Lung (tissue), 12 donors: ENCODE measurements around the gene CDC42BPG. TPM values are rescaled to one million over a fixed set of nuclear protein-coding genes. Genes with fewer than 3 reads are reported as not detected.
A peak's percentile ranks its signal among the peaks of the same experiment; 100 is the strongest.

Experiments used
- ATAC-seq: fragments of 200-7000 bp; cut with Tn5 transposase; one replicate; pipeline ENCODE4 v1.9.1; 2020; ENCODE audit warnings: moderate number of reproducible peaks; ENCODE audit not compliant: insufficient read depth, low FRiP score
- DNase-seq, 3 donors: peaks; one replicate each; pipeline ENCODE4 v3.0.0-alpha.2; 2013 to 2017
- H3K27ac ChIP-seq, 2 donors: one replicate each; pipeline ENCODE4 v1.5.1; 2013; ENCODE audit warnings: mild to moderate bottlenecking in 2 of 2, moderate library complexity in 2 of 2, control low read depth in 1 of 2, inconsistent platforms in 1 of 2, low read depth in 1 of 2, low read length in 1 of 2
- H3K27me3 ChIP-seq, 3 donors: one replicate each; pipeline ENCODE4 v1.5.1; 2013; ENCODE audit warnings: low read length in 2 of 3; ENCODE audit not compliant: control insufficient read depth in 3 of 3, insufficient read depth in 3 of 3
- H3K36me3 ChIP-seq, 4 donors: one replicate each; pipeline ENCODE4 v1.5.1; 2013; ENCODE audit warnings: low read length in 4 of 4, mild to moderate bottlenecking in 1 of 4, moderate library complexity in 1 of 4; ENCODE audit not compliant: control insufficient read depth in 4 of 4, insufficient read depth in 4 of 4
- H3K4me1 ChIP-seq, 5 donors: one replicate each; pipeline ENCODE4 v1.5.1; 2013; ENCODE audit warnings: low read length in 5 of 5, mild to moderate bottlenecking in 2 of 5, moderate library complexity in 1 of 5; ENCODE audit not compliant: control insufficient read depth in 5 of 5, insufficient read depth in 5 of 5
- H3K4me3 ChIP-seq: one replicate; pipeline ENCODE4 v1.5.1; 2013; ENCODE audit warnings: mild to moderate bottlenecking, control low read depth, moderate library complexity
- H3K9ac ChIP-seq, 2 donors: one replicate each; pipeline ENCODE4 v1.5.1; 2013; ENCODE audit warnings: low read length in 2 of 2, control low read depth in 1 of 2; ENCODE audit not compliant: insufficient read depth in 1 of 2
- H3K9me3 ChIP-seq, 4 donors: one replicate each; pipeline ENCODE4 v1.5.1; 2013; ENCODE audit warnings: low read length in 3 of 4, mild to moderate bottlenecking in 1 of 4, moderate library complexity in 1 of 4; ENCODE audit not compliant: control insufficient read depth in 4 of 4, insufficient read depth in 3 of 4
- CTCF ChIP-seq: IDR thresholded peaks from 2 replicates; pipeline ENCODE4 v1.5.1; 2012; ENCODE audit warnings: mild to moderate bottlenecking; ENCODE audit errors: control extremely low read depth, extremely low read depth
- WGBS, 2 donors: extraction: QIAGEN DNeasy Blood & Tissue Kit; methylation state at CpG; one replicate each; pipeline ENCODE4 v1.1.7; 2013; 5-methylcytosine and 5-hydroxymethylcytosine counted together
- polyA plus RNA-seq, 2 donors: library from polyadenylated mRNA; stranded (reverse); fragments of 200-250 nt; gene quantifications; one replicate each; pipeline ENCODE4 v1.2.1, GENCODE V29; 2013
- total RNA-seq, 2 donors: library from RNA; depleted of rRNA in 1 of 2; stranded (reverse); fragments of >200 nt in 1 of 2; gene quantifications; one replicate each; pipeline ENCODE4 v1.2.1, GENCODE V29; 2014 to 2021
- donor health status: control.
- donor health status: control.
- donor health status: Bipolar disorder and iron deficiency.
- donor health status: healthy.
- donor health status: DM: yes; HTN: yes; CAD: no.

The CDC42BPG gene
- total and polyA plus RNA-seq, 4 donors = 7.1 to 23.5 (median 10.6) TPM

DNA sequence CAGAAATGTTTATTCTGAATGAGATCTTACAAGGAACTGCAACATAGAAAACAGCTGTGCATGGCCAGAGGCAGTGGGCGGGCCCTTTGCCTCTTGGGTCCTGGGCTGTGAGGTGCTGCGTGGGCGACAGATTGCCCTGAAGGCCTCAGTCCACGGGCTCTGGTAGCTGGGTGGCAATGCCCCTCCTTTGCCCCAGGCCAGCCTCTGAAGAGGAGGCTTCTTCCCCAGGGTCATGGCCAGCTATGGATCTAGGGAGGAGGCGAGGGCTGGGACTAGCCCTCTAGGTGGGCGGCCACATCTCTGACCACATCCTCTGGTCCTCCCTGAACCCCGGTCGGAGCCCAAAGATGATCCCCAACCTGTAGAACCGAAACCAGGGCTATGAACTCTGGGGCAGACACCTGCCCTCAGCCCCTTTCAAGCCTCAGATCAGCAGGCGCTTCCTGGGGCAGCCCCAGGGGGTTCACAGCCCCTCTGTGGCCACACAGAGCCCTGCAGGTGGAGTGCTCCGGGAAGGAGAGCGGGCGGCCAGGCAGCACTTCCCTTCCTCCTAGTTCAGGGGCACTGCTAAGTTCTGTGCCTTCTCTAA, 6.6 kb upstream of the CDC42BPG start:
- no peak for DNase-seq
- H3K4me3 ChIP-seq = no peak overlapping the region
- WGBS, 2 donors = 43 to 61% methylated on average over 13 of the region's 13 CpGs
- no peaks in the 10 kb centered on the region for H3K9me3 ChIP-seq
- no peaks in the 10 kb centered on the region for H3K27me3 ChIP-seq
- TF ChIP-seq CTCF = no peak
- peaks cover 0 to 38% (median 10%) of the 10 kb centered on the region in 5 donors for H3K4me1 ChIP-seq
- H3K9ac ChIP-seq = no peak overlapping the region
- ATAC-seq = no peak
- peak overlapping the region; percentile 34 to 85 for H3K27ac ChIP-seq
- H3K36me3 ChIP-seq = peaks cover 0 to 18% (median 3%) of the 10 kb centered on the region in 4 donors

GRCh38 chr11:64849598-64850356, 5.3 kb upstream of the CDC42BPG start:
- 82 to 86% methylated on average over 19 of the region's 19 CpGs for WGBS, 2 donors

GRCh38 chr11:64848826-64849597, 4.6 kb upstream of the CDC42BPG start:
- no peak for ATAC-seq
- Histone ChIP-seq H3K27ac (peak overlapping the region in 1 of 2 donors; percentile 48), H3K27me3 (no peaks in the 10 kb centered on the region), H3K4me3 (no peak overlapping the region), H3K9ac (no peak overlapping the region), H3K4me1 (peaks cover 0 to 23% (median 4%) of the 10 kb centered on the region in 5 donors), H3K36me3 (peaks cover 0 to 13% (median 1%) of the 10 kb centered on the region in 4 donors), H3K9me3 (no peaks in the 10 kb centered on the region)
- WGBS, 2 donors = 83% methylated on average over 15 to 16 of the region's 16 CpGs
- TF ChIP-seq CTCF = no peak
- DNase-seq = no peak

More at GRCh38 chr11:64849598-64850356, 5.3 kb upstream of the CDC42BPG start:
- H3K27ac ChIP-seq = peak overlapping the region; percentile 61 to 66
- no peaks in the 10 kb centered on the region for H3K9me3 ChIP-seq
- H3K9ac ChIP-seq = no peak overlapping the region
- DNase-seq = peak; percentile 33 to 78 (median 54)
- peaks cover 0 to 18% (median 1%) of the 10 kb centered on the region in 4 donors for H3K36me3 ChIP-seq
- no peaks in the 10 kb centered on the region for H3K27me3 ChIP-seq
- TF ChIP-seq CTCF = no peak
- H3K4me3 ChIP-seq = no peak overlapping the region
- peaks cover 0 to 30% (median 4%) of the 10 kb centered on the region in 5 donors for H3K4me1 ChIP-seq
- no peak for ATAC-seq
